A673 (cell line): ENCODE data around the gene MFNG. TPM values are rescaled to one million over a fixed set of nuclear protein-coding genes. Genes with fewer than 3 reads are reported as not detected.

Source experiments
- BruUV-seq: library from RNA; stranded (reverse); fragments of 400-500 nt; replicated peaks from 2 replicates; lab custom pipeline; 2021; lab: Mats Ljungman, UMichigan
- CTCF ChIA-PET: fragments of 300-600 bp; sonication (Branson Sonifier 250); formaldehyde crosslinking; loops from one replicate; lab custom pipeline; 2022; ENCODE audit warnings: antibody characterized with exemption; lab: Charles Lee
- POLR2A ChIA-PET: fragments of 300-600 bp; sonication (Branson Sonifier 250); formaldehyde crosslinking; loops from one replicate; lab custom pipeline; 2022; ENCODE audit warnings: antibody characterized with exemption; ENCODE audit not compliant: low non-redundant PET; lab: Charles Lee
- DNase-seq: peaks from one replicate; pipeline ENCODE4 v3.0.0-alpha.2; 2015; ENCODE audit warnings: low spot score
- H3K27ac ChIP-seq: fragments of 200-600 bp; sonication (generic); 2 replicates; pipeline ENCODE4 v1.5.1; 2016; ENCODE audit warnings: mixed run types, low read depth, mild to moderate bottlenecking, mixed read lengths, antibody characterized with exemption, low read length; ENCODE audit not compliant: poor library complexity, severe bottlenecking
- H3K27me3 ChIP-seq: fragments of 200-600 bp; sonication (generic); replicated peaks from 2 replicates; pipeline ENCODE4 v1.6.1; 2017; ENCODE audit warnings: mixed run types, low read depth, mild to moderate bottlenecking, mixed read lengths, antibody characterized with exemption, low read length; ENCODE audit not compliant: insufficient read depth, poor library complexity
- H3K36me3 ChIP-seq: fragments of 200-600 bp; sonication (generic); 2 replicates; pipeline ENCODE4 v1.6.1; 2016; ENCODE audit warnings: mixed run types, mild to moderate bottlenecking, mixed read lengths, antibody characterized with exemption, low read length; ENCODE audit not compliant: insufficient read depth, poor library complexity, severe bottlenecking
- H3K4me1 ChIP-seq: fragments of 200-600 bp; sonication (generic); 2 replicates; pipeline ENCODE4 v1.6.1; 2017; ENCODE audit warnings: mixed run types, mild to moderate bottlenecking, mixed read lengths, antibody characterized with exemption, low read length; ENCODE audit not compliant: insufficient read depth, poor library complexity, severe bottlenecking
- H3K4me3 ChIP-seq: fragments of 200-600 bp; sonication (generic); 2 replicates; pipeline ENCODE4 v1.5.1; 2016; ENCODE audit warnings: low read depth, mixed run types, mild to moderate bottlenecking, mixed read lengths, low read length; ENCODE audit not compliant: poor library complexity, severe bottlenecking
- H3K9me3 ChIP-seq: fragments of 200-600 bp; sonication (generic); 2 replicates; pipeline ENCODE4 v1.6.1; 2016; ENCODE audit warnings: mixed run types, low read depth, mild to moderate bottlenecking, mixed read lengths, antibody characterized with exemption, low read length; ENCODE audit not compliant: poor library complexity, severe bottlenecking
- CTCF ChIP-seq: fragments of 300-800, 200-600 bp; sonication (generic); conservative IDR thresholded peaks from 2 replicates; pipeline ENCODE4 v1.5.1; 2017; ENCODE audit warnings: low read depth, mild to moderate bottlenecking, antibody characterized with exemption, low read length, moderate library complexity, mixed read lengths
- EZH2 ChIP-seq: fragments of 200-600 bp; sonication (generic); IDR thresholded peaks from 2 replicates; pipeline ENCODE4 v1.6.1; 2017; ENCODE audit warnings: borderline replicate concordance, low read depth, mild to moderate bottlenecking, mixed read lengths, antibody characterized with exemption, low read length; ENCODE audit not compliant: poor library complexity, severe bottlenecking
- intact Hi-C: fragments of 100-400 bp; cut with micrococcal nuclease; formaldehyde crosslinking; loops from one replicate; pipeline ENCODE4 v1.10.0; 2022; ENCODE audit not compliant: unreplicated experiment
- total RNA-seq: library from RNA; stranded (reverse); gene quantifications from 2 replicates; pipeline ENCODE4 v1.2.3, GENCODE V29; 2021

MFNG gene
- total RNA-seq, 1 experiment from 2014 or later: not detected

GRCh38 chr22:37514526-37515051 is 28.4 kb upstream of the MFNG start:
- peaks cover 6% of the 10 kb centered on the region for H3K4me1 ChIP-seq
- H3K27me3 ChIP-seq: peaks cover 10% of the 10 kb centered on the region

GRCh38 chr22:37511395-37512104 is 25.4 kb upstream of the MFNG start:
- ChIA-PET POLR2A (interaction anchor here (0.7 kb wide), 1 partner anchor 16 kb away, joined by 4 read pairs; no protein-coding TSS in a partner anchor), CTCF (interaction anchor here (0.7 kb wide), 1 partner anchor 57 kb away, joined by 10 read pairs; no protein-coding TSS in a partner anchor)
- Histone ChIP-seq H3K4me1 (peaks cover 6% of the 10 kb centered on the region), H3K9me3 (no peaks in the 10 kb centered on the region), H3K4me3 (no peak overlapping the region), H3K36me3 (no peaks in the 10 kb centered on the region), H3K27ac (no peak overlapping the region), H3K27me3 (no peaks in the 10 kb centered on the region)
- no peak for DNase-seq
- TF ChIP-seq EZH2: no peak
- no peak for TF ChIP-seq CTCF
- intact Hi-C loops: no loop called here
- BruUV-seq: no TSS peak

More at GRCh38 chr22:37514526-37515051, 28.4 kb upstream of the MFNG start:
- peak; percentile 65 for DNase-seq
- intact Hi-C loops: no loop called here
- Histone ChIP-seq H3K36me3 (no peaks in the 10 kb centered on the region), H3K9me3 (no peaks in the 10 kb centered on the region), H3K27ac (no peak overlapping the region), H3K4me3 (no peak overlapping the region)
- no TSS peak for BruUV-seq
- ChIA-PET CTCF (no interaction called here), POLR2A (no interaction called here)
- TF ChIP-seq EZH2 (no peak), CTCF (no peak)

- ChIA-PET CTCF (no interaction called here), POLR2A (no interaction called here)
- Histone ChIP-seq H3K27me3 (no peaks in the 10 kb centered on the region), H3K36me3 (no peaks in the 10 kb centered on the region), H3K27ac (no peak overlapping the region), H3K4me3 (no peak overlapping the region), H3K9me3 (no peaks in the 10 kb centered on the region), H3K4me1 (peaks cover 6% of the 10 kb centered on the region)
- no peak for DNase-seq
- intact Hi-C loops: no loop called here
- BruUV-seq: no TSS peak
- TF ChIP-seq EZH2: no peak
- TF ChIP-seq CTCF: no peak
These were observed 23.9 kb upstream of the MFNG start for GRCh38 chr22:37510091-37510490.
